Ovary (tissue), 3 donors: ENCODE measurements around the gene RYR2.

ENCODE experiments used
- POLR2A ChIP-seq: fragments of 450-650 bp; IDR thresholded peaks from one replicate; pipeline ENCODE4 v1.6.1; 2017; ENCODE audit warnings: antibody characterized with exemption, mild to moderate bottlenecking, moderate library complexity
- TF ChIP-seq, protein P1 (sequence below), 3 donors: fragments of 450-650 bp in 2 of 3; fragments of 200-600 bp in 1 of 3; IDR thresholded peaks; one replicate each; pipeline versions ENCODE4 v1.5.1 to v1.8.0; 2016 to 2022; ENCODE audit warnings: antibody characterized with exemption in 3 of 3, mild to moderate bottlenecking in 1 of 3
- donor health status: DM: no; HTN: no; CAD: no.

DNA sequence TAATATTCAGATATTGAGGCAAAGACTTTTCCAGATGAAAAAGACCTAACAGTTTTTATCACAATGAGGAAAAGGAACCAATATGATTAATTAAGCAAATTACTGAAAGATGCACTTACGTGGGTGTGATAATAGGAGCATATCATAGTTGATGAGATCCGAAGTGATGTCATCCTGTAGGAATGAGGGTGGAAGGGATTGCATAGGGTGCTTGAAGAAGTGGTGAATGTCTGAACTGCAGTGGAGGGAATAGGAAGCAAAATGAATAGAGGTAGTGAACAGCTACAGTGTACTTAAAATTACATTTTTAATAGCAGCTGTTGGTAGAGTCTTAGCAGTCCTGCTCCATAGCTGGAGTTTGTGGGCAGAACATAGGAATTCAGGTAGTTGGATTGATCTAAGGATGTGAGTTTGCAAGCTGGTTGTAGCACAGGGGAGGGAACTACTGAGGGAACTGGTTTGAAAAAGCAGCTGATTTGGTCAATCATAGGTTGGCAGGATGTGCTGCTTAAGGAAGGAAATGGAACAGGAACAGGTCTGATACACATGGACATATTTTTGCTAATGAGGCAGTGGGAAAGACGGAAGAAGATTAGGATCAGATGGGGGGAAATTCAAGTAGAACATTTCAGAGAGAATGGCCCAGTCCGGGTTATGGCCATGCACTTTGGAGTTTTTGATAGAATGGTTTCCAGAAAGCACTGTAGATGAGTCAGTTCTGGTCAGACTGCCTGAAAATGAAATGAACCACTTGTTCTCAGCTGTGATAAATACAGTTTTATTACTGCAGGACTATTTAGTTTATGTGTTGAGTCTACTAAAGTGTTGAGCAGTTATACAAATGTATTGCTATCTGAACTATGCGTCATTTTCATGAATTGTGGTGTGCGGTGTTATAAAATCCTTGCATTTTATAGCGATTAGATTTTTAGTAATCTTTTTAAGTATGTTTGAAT is 155.8 kb downstream of the RYR2 start:
- TF ChIP-seq, protein P1, sequence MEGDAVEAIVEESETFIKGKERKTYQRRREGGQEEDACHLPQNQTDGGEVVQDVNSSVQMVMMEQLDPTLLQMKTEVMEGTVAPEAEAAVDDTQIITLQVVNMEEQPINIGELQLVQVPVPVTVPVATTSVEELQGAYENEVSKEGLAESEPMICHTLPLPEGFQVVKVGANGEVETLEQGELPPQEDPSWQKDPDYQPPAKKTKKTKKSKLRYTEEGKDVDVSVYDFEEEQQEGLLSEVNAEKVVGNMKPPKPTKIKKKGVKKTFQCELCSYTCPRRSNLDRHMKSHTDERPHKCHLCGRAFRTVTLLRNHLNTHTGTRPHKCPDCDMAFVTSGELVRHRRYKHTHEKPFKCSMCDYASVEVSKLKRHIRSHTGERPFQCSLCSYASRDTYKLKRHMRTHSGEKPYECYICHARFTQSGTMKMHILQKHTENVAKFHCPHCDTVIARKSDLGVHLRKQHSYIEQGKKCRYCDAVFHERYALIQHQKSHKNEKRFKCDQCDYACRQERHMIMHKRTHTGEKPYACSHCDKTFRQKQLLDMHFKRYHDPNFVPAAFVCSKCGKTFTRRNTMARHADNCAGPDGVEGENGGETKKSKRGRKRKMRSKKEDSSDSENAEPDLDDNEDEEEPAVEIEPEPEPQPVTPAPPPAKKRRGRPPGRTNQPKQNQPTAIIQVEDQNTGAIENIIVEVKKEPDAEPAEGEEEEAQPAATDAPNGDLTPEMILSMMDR (IDR thresholded peaks at IDR 0.05) = no peak
- TF ChIP-seq POLR2A = no peak
